ENCODE data around the gene TRIM22.

DNA sequence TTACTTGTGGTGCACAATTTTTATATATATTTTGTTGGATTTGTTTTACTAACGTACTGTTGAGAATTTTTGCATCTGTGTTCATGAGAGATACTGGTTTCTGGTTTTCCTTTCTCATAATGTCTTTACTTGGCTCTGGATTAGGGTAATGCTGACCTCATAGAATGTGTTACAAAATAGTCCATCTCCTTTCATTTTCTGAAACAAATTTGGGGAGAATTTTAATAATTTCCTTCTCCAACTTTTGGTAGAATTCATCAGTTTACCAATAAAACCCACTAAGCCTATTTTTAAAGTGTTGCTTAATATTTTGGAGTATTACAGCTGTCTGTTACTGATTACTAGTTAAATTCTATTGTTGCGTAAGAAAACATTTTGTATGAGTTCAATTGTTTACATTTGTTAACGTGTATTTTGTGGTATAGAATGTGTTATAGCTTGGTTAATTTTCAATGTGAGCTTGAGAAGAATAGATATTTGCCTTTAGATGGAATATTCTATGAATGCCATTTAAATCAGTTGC, 11.5 kb downstream of the TRIM22 start:
- TF ChIP-seq, protein P1, sequence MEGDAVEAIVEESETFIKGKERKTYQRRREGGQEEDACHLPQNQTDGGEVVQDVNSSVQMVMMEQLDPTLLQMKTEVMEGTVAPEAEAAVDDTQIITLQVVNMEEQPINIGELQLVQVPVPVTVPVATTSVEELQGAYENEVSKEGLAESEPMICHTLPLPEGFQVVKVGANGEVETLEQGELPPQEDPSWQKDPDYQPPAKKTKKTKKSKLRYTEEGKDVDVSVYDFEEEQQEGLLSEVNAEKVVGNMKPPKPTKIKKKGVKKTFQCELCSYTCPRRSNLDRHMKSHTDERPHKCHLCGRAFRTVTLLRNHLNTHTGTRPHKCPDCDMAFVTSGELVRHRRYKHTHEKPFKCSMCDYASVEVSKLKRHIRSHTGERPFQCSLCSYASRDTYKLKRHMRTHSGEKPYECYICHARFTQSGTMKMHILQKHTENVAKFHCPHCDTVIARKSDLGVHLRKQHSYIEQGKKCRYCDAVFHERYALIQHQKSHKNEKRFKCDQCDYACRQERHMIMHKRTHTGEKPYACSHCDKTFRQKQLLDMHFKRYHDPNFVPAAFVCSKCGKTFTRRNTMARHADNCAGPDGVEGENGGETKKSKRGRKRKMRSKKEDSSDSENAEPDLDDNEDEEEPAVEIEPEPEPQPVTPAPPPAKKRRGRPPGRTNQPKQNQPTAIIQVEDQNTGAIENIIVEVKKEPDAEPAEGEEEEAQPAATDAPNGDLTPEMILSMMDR (IDR thresholded peaks at IDR 0.05): no peak
- TF ChIP-seq POLR2AphosphoS5 (IDR thresholded peaks at IDR 0.05) (no peak), POLR2A (IDR thresholded peaks at IDR 0.05) (no peak)
